Calu3 (cell line): ENCODE measurements around the gene COX7A2L. TPM values are rescaled to one million over a fixed set of nuclear protein-coding genes. Genes with fewer than 3 reads are reported as not detected.

Source experiments
- BruUV-seq: library from RNA; stranded (reverse); fragments of 400-500 nt; replicated peaks from 2 replicates; lab custom pipeline; 2021; lab: Mats Ljungman, UMichigan
- CTCF ChIA-PET: fragments of 300-600 bp; sonication (Branson Sonifier 250); formaldehyde crosslinking; loops from one replicate; lab custom pipeline; 2022; ENCODE audit warnings: antibody characterized with exemption; lab: Charles Lee
- DNase-seq: peaks from one replicate; pipeline ENCODE4 v3.0.0; 2022
- H3K27ac Mint-ChIP-seq: one replicate; pipeline ENCODE4 v1.8.0; 2022; ENCODE audit warnings: mixed read lengths; ENCODE audit not compliant: unreplicated experiment
- H3K27me3 Mint-ChIP-seq: one replicate; pipeline ENCODE4 v1.8.0; 2022; ENCODE audit warnings: mixed read lengths; ENCODE audit not compliant: unreplicated experiment
- H3K36me3 Mint-ChIP-seq: one replicate; pipeline ENCODE4 v1.8.0; 2022; ENCODE audit warnings: mild to moderate bottlenecking, moderate library complexity, mixed read lengths; ENCODE audit not compliant: insufficient read depth, unreplicated experiment
- H3K4me1 Mint-ChIP-seq: one replicate; pipeline ENCODE4 v1.8.0; 2022; ENCODE audit warnings: mild to moderate bottlenecking, low read depth, mixed read lengths; ENCODE audit not compliant: unreplicated experiment
- H3K4me3 Mint-ChIP-seq: one replicate; pipeline ENCODE4 v1.8.0; 2022; ENCODE audit warnings: mild to moderate bottlenecking, low read depth, moderate library complexity, mixed read lengths; ENCODE audit not compliant: unreplicated experiment
- H3K9me3 Mint-ChIP-seq: one replicate; pipeline ENCODE4 v1.8.0; 2022; ENCODE audit warnings: low read depth, mixed read lengths; ENCODE audit not compliant: unreplicated experiment
- CTCF ChIP-seq: fragments of 200-600 bp; IDR thresholded peaks from one replicate; pipeline ENCODE4 v1.8.0; 2022; ENCODE audit warnings: antibody characterized with exemption; ENCODE audit not compliant: unreplicated experiment
- intact Hi-C: fragments of 100-400 bp; cut with micrococcal nuclease; formaldehyde crosslinking; loops from one replicate; pipeline ENCODE4 v1.10.0; 2022; ENCODE audit not compliant: unreplicated experiment
- total RNA-seq: library from RNA; stranded (reverse); gene quantifications from 2 replicates; pipeline ENCODE4 v1.2.3, GENCODE V29; 2022

Gene COX7A2L
- total RNA-seq, 1 experiment from 2014 or later: 98.0 TPM

- H3K27ac Mint-ChIP-seq: no peak overlapping the region
- no peaks in the 10 kb centered on the region for H3K27me3 Mint-ChIP-seq
- no peak overlapping the region for H3K4me3 Mint-ChIP-seq
- DNase-seq: no peak
- H3K9me3 Mint-ChIP-seq: no peaks in the 10 kb centered on the region
- CTCF ChIA-PET: no interaction called here
- no peak for TF ChIP-seq CTCF
- no TSS peak for BruUV-seq
- peaks cover 12% of the 10 kb centered on the region for H3K4me1 Mint-ChIP-seq
- peaks cover 13% of the 10 kb centered on the region for H3K36me3 Mint-ChIP-seq
- intact Hi-C loops: no loop called here
These were observed 43.5 kb downstream of the COX7A2L start for GRCh38 chr2:42317486-42317885.

GRCh38 chr2:42316910-42317309 lies 44.1 kb downstream of the COX7A2L start:
- no peaks in the 10 kb centered on the region for H3K9me3 Mint-ChIP-seq
- intact Hi-C loops: no loop called here
- H3K4me3 Mint-ChIP-seq: no peak overlapping the region
- CTCF ChIA-PET: interaction anchor here (1.1 kb wide), 1 partner anchor 12 kb away, joined by 3 read pairs; no protein-coding TSS in a partner anchor
- peaks cover 13% of the 10 kb centered on the region for H3K36me3 Mint-ChIP-seq
- DNase-seq: no peak
- TF ChIP-seq CTCF: no peak
- H3K27ac Mint-ChIP-seq: no peak overlapping the region
- H3K27me3 Mint-ChIP-seq: no peaks in the 10 kb centered on the region
- H3K4me1 Mint-ChIP-seq: peaks cover 12% of the 10 kb centered on the region
- BruUV-seq: no TSS peak

- no peak for TF ChIP-seq CTCF
- CTCF ChIA-PET: interaction anchor here (0.6 to 1.1 kb wide), 2 partner anchors 13 to 323 kb away, joined by 3 to 4 read pairs; no protein-coding TSS in a partner anchor
- no peaks in the 10 kb centered on the region for H3K27me3 Mint-ChIP-seq
- peaks cover 12% of the 10 kb centered on the region for H3K4me1 Mint-ChIP-seq
- H3K36me3 Mint-ChIP-seq: peaks cover 13% of the 10 kb centered on the region
- DNase-seq: no peak
- H3K27ac Mint-ChIP-seq: no peak overlapping the region
- H3K4me3 Mint-ChIP-seq: no peak overlapping the region
- BruUV-seq: no TSS peak
- no peaks in the 10 kb centered on the region for H3K9me3 Mint-ChIP-seq
- intact Hi-C loops: no loop called here
These were observed 45.1 kb downstream of the COX7A2L start for GRCh38 chr2:42315844-42316470.

- DNase-seq: no peak
These were observed 46.0 kb downstream of the COX7A2L start for GRCh38 chr2:42314892-42315468.

More at GRCh38 chr2:42314892-42315468, 46.0 kb downstream of the COX7A2L start:
- CTCF ChIA-PET: no interaction called here
- Mint-ChIP-seq H3K36me3 (peaks cover 13% of the 10 kb centered on the region), H3K4me3 (no peak overlapping the region), H3K9me3 (no peaks in the 10 kb centered on the region), H3K27ac (peak overlapping the region; percentile 6), H3K27me3 (no peaks in the 10 kb centered on the region), H3K4me1 (peaks cover 12% of the 10 kb centered on the region)
- BruUV-seq: no TSS peak
- intact Hi-C loops: no loop called here
- TF ChIP-seq CTCF: no peak
